GM12872 (cell line): Measurements from ENCODE around the gene INIP.

ENCODE experiments used
- CTCF ChIP-seq: IDR thresholded peaks from 3 replicates; pipeline ENCODE4 v1.5.1; 2011; ENCODE audit warnings: low read depth, mild to moderate bottlenecking, low read length, moderate library complexity; ENCODE audit not compliant: insufficient read depth

The INIP gene

GRCh38 chr9:112731971-112732370 is 14.1 kb upstream of the INIP start:
- no peak for TF ChIP-seq CTCF

- no peak for TF ChIP-seq CTCF
Observed at GRCh38 chr9:112728401-112728800, 10.5 kb upstream of the INIP start.

GRCh38 chr9:112726428-112726827 is 8.5 kb upstream of the INIP start:
- no peak for TF ChIP-seq CTCF

- no peak for TF ChIP-seq CTCF
Observed at GRCh38 chr9:112725961-112726360, 8.0 kb upstream of the INIP start.

- TF ChIP-seq CTCF = no peak
Observed at GRCh38 chr9:112720113-112720780, 2.3 kb upstream of the INIP start.

- no peak for TF ChIP-seq CTCF
Observed at GRCh38 chr9:112719696-112720095, 1.8 kb upstream of the INIP start.

GRCh38 chr9:112719241-112719691 is 1.3 kb upstream of the INIP start:
- TF ChIP-seq CTCF = no peak
